K562 (cell line): Measurements from ENCODE around the gene ISG20L2. TPM values are rescaled to one million over a fixed set of nuclear protein-coding genes. Genes with fewer than 3 reads are reported as not detected.

Source experiments
- CBX5 ChIP-seq: IDR thresholded peaks from 2 replicates; pipeline ENCODE4 v1.6.1; 2014; ENCODE audit warnings: low read depth, borderline replicate concordance
- DNMT1 ChIP-seq: fragments of 450-650 bp; IDR thresholded peaks from 2 replicates; pipeline ENCODE4 v1.6.1; 2016; ENCODE audit warnings: antibody characterized with exemption, mild to moderate bottlenecking
- MCM5 ChIP-seq: fragments of 450-650 bp; IDR thresholded peaks from 2 replicates; pipeline ENCODE4 v1.6.1; 2016; ENCODE audit warnings: low read depth
- MTA3 ChIP-seq: fragments of 450-650 bp; formaldehyde crosslinking; IDR thresholded peaks from 2 replicates; pipeline ENCODE4 v1.6.1; 2017; ENCODE audit warnings: mild to moderate bottlenecking, borderline replicate concordance
- NONO ChIP-seq, 2 experiments: fragments of 200-400 bp in 1 of 2; fragments of 450-650 bp in 1 of 2; formaldehyde crosslinking in 1 of 2; IDR thresholded peaks; 2 replicates each; pipeline ENCODE4 v1.6.1; 2017; ENCODE audit warnings: low read depth in 2 of 2, mild to moderate bottlenecking in 2 of 2, moderate library complexity in 2 of 2, low read length in 1 of 2
- TCFL5 ChIP-seq: fragments of 250-450 bp; sonication (Bioruptor Pico); conservative IDR thresholded peaks from 2 replicates; pipeline ENCODE4 v1.6.1; 2021; ENCODE audit warnings: mild to moderate bottlenecking, moderate library complexity, matching md5 sums
- YBX1 ChIP-seq: fragments of 450-650 bp; IDR thresholded peaks from 2 replicates; pipeline ENCODE4 v1.7.1; 2016; ENCODE audit warnings: mild to moderate bottlenecking
- ZC3H8 ChIP-seq: fragments of 450-650 bp; IDR thresholded peaks from 2 replicates; pipeline ENCODE4 v1.6.1; 2017
- ZNF140 ChIP-seq: fragments of 250-450 bp; sonication (Bioruptor Pico); IDR thresholded peaks from 2 replicates; pipeline ENCODE4 v1.8.0; 2021; ENCODE audit warnings: moderate library complexity, mild to moderate bottlenecking, inconsistent platforms
- ZNF311 ChIP-seq: fragments of 250-450 bp; sonication (Bioruptor Pico); IDR thresholded peaks from 2 replicates; pipeline ENCODE4 v1.4.0; 2020; ENCODE audit warnings: mild to moderate bottlenecking, moderate library complexity
- polyA plus RNA-seq, 8 experiments: library from polyadenylated mRNA; depleted of rRNA in 4 of 8; stranded (reverse) in 5 of 8; unstranded in 3 of 8; fragments of >200 nt; fragmentation: Nextera tagmentation in 2 of 8; fragmentation: Illumina TruSeq in 1 of 8; extraction: Ambion mirVana in 2 of 8; extraction: Trizol in 1 of 8; gene quantifications; 2 replicates each; pipeline versions ENCODE4 v1.2.1 to v1.2.3, GENCODE V29; 2011 to 2014; ENCODE audit warnings: inconsistent platforms in 1 of 8, missing spikeins in 1 of 8
- total RNA-seq, 7 experiments: library from RNA; depleted of rRNA in 6 of 7; stranded (reverse); fragments of >200 nt in 6 of 7; fragmentation: Illumina TruSeq in 2 of 7; extraction: Trizol in 2 of 7; gene quantifications; 2 replicates each; pipeline versions ENCODE4 v1.2.1 to v1.2.3, GENCODE V29; 2011 to 2021; ENCODE audit warnings: low replicate concordance in 1 of 7
- TF ChIP-seq, protein P1 (sequence below): fragments of 450-650 bp; conservative IDR thresholded peaks from 2 replicates; pipeline ENCODE4 v1.6.1; 2016; ENCODE audit warnings: missing genetic modification characterization, low read depth, mild to moderate bottlenecking, control low read depth, missing compliant biosample characterization
- TF ChIP-seq, protein P2 (sequence below): fragments of 450-650 bp; IDR thresholded peaks from 2 replicates; pipeline ENCODE4 v1.6.1; 2016; ENCODE audit warnings: mild to moderate bottlenecking, moderate library complexity
- TF ChIP-seq, protein P3 (sequence below): fragments of 450-650 bp; formaldehyde crosslinking; IDR thresholded peaks from 2 replicates; pipeline ENCODE4 v1.4.0; 2020; ENCODE audit warnings: mild to moderate bottlenecking, moderate library complexity

The ISG20L2 gene
- total and polyA plus RNA-seq, 9 of the 15 experiments (the other 6 are each of a cell fraction or from before 2014, with no cell fraction given), result 21.3 to 130 (median 50.3) TPM

DNA sequence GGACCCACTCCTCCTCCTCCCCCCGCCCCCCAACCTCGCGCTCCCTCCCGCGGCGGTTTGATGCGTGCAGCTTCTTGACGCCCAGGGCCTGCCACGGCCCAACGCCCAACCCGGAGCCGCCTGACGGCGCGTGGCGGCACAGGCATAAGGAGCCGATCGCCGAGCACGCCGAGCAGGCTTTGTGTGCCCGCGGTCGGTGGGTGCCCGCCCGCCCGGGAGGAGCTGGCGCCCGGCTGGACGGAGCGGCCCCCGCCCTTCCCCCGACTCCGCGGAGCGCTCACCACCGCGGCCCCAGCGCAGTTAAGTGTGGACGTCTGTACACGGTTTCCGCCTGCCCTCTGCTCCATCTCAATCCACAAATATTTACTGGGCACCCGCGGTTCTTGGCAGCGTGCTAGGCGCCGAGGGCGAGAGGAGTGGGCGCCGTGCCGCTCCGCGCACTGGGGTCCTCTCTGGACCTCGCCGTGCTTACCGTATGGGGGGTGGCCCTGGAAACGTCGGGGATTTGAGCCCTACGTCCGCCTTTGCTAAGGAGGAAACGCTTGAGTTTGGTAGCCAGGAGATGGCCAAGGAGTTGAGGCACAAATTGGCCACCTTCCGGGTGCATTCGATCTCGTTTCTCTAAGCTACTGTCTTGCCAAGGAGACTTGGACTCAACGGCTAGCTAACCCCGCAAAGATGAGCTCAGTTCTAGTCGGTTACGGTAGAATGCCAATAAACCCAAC, 23.4 kb upstream of the ISG20L2 start (continued):
- TF ChIP-seq TCFL5 (CRISPR knock-in tag), result no peak
- TF ChIP-seq CBX5, result no peak
- TF ChIP-seq, protein P1, sequence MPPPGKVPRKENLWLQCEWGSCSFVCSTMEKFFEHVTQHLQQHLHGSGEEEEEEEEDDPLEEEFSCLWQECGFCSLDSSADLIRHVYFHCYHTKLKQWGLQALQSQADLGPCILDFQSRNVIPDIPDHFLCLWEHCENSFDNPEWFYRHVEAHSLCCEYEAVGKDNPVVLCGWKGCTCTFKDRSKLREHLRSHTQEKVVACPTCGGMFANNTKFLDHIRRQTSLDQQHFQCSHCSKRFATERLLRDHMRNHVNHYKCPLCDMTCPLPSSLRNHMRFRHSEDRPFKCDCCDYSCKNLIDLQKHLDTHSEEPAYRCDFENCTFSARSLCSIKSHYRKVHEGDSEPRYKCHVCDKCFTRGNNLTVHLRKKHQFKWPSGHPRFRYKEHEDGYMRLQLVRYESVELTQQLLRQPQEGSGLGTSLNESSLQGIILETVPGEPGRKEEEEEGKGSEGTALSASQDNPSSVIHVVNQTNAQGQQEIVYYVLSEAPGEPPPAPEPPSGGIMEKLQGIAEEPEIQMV (tag), result no peak
- TF ChIP-seq NONO (IDR thresholded peaks at IDR 0.05; ENCODE audit: low read depth in 2 of 2, low read length in 1 of 2), result no peak; a peak in 1 of 4 replicates
- TF ChIP-seq, protein P2, sequence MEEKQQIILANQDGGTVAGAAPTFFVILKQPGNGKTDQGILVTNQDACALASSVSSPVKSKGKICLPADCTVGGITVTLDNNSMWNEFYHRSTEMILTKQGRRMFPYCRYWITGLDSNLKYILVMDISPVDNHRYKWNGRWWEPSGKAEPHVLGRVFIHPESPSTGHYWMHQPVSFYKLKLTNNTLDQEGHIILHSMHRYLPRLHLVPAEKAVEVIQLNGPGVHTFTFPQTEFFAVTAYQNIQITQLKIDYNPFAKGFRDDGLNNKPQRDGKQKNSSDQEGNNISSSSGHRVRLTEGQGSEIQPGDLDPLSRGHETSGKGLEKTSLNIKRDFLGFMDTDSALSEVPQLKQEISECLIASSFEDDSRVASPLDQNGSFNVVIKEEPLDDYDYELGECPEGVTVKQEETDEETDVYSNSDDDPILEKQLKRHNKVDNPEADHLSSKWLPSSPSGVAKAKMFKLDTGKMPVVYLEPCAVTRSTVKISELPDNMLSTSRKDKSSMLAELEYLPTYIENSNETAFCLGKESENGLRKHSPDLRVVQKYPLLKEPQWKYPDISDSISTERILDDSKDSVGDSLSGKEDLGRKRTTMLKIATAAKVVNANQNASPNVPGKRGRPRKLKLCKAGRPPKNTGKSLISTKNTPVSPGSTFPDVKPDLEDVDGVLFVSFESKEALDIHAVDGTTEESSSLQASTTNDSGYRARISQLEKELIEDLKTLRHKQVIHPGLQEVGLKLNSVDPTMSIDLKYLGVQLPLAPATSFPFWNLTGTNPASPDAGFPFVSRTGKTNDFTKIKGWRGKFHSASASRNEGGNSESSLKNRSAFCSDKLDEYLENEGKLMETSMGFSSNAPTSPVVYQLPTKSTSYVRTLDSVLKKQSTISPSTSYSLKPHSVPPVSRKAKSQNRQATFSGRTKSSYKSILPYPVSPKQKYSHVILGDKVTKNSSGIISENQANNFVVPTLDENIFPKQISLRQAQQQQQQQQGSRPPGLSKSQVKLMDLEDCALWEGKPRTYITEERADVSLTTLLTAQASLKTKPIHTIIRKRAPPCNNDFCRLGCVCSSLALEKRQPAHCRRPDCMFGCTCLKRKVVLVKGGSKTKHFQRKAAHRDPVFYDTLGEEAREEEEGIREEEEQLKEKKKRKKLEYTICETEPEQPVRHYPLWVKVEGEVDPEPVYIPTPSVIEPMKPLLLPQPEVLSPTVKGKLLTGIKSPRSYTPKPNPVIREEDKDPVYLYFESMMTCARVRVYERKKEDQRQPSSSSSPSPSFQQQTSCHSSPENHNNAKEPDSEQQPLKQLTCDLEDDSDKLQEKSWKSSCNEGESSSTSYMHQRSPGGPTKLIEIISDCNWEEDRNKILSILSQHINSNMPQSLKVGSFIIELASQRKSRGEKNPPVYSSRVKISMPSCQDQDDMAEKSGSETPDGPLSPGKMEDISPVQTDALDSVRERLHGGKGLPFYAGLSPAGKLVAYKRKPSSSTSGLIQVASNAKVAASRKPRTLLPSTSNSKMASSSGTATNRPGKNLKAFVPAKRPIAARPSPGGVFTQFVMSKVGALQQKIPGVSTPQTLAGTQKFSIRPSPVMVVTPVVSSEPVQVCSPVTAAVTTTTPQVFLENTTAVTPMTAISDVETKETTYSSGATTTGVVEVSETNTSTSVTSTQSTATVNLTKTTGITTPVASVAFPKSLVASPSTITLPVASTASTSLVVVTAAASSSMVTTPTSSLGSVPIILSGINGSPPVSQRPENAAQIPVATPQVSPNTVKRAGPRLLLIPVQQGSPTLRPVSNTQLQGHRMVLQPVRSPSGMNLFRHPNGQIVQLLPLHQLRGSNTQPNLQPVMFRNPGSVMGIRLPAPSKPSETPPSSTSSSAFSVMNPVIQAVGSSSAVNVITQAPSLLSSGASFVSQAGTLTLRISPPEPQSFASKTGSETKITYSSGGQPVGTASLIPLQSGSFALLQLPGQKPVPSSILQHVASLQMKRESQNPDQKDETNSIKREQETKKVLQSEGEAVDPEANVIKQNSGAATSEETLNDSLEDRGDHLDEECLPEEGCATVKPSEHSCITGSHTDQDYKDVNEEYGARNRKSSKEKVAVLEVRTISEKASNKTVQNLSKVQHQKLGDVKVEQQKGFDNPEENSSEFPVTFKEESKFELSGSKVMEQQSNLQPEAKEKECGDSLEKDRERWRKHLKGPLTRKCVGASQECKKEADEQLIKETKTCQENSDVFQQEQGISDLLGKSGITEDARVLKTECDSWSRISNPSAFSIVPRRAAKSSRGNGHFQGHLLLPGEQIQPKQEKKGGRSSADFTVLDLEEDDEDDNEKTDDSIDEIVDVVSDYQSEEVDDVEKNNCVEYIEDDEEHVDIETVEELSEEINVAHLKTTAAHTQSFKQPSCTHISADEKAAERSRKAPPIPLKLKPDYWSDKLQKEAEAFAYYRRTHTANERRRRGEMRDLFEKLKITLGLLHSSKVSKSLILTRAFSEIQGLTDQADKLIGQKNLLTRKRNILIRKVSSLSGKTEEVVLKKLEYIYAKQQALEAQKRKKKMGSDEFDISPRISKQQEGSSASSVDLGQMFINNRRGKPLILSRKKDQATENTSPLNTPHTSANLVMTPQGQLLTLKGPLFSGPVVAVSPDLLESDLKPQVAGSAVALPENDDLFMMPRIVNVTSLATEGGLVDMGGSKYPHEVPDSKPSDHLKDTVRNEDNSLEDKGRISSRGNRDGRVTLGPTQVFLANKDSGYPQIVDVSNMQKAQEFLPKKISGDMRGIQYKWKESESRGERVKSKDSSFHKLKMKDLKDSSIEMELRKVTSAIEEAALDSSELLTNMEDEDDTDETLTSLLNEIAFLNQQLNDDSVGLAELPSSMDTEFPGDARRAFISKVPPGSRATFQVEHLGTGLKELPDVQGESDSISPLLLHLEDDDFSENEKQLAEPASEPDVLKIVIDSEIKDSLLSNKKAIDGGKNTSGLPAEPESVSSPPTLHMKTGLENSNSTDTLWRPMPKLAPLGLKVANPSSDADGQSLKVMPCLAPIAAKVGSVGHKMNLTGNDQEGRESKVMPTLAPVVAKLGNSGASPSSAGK, result peak; percentile 36; the same call in 1 of the 2 replicates
- TF ChIP-seq DNMT1, result no peak
- TF ChIP-seq, protein P3, sequence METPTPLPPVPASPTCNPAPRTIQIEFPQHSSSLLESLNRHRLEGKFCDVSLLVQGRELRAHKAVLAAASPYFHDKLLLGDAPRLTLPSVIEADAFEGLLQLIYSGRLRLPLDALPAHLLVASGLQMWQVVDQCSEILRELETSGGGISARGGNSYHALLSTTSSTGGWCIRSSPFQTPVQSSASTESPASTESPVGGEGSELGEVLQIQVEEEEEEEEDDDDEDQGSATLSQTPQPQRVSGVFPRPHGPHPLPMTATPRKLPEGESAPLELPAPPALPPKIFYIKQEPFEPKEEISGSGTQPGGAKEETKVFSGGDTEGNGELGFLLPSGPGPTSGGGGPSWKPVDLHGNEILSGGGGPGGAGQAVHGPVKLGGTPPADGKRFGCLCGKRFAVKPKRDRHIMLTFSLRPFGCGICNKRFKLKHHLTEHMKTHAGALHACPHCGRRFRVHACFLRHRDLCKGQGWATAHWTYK, result 0 out of 2 replicates have a peak, but pooled peaks have one; percentile 67
- TF ChIP-seq MTA3, result peak; percentile 91; the same call in 1 of the 2 replicates
- TF ChIP-seq YBX1, result no peak
- no peak for TF ChIP-seq ZC3H8
- no peak for TF ChIP-seq ZNF140
- no peak for TF ChIP-seq MCM5
- TF ChIP-seq ZNF311 (CRISPR knock-in tag), result no peak
